Osteocyte (in vitro differentiated cells): Measurements from ENCODE around the gene CFAP97D2. TPM values are rescaled to one million over a fixed set of nuclear protein-coding genes. Genes with fewer than 3 reads are reported as not detected.
"Not testable (repeated sequence)": the region's sequence is repeated elsewhere in the genome, so short reads cannot be mapped to it uniquely, and the experiment has no call there.

Source experiments
- DNase-seq: peaks from one replicate; pipeline ENCODE4 v3.0.0; 2021; ENCODE audit warnings: mixed read lengths; ENCODE audit not compliant: unreplicated experiment; ENCODE audit errors: extremely low spot score
- H3K27ac Mint-ChIP-seq: one replicate; pipeline ENCODE4 v1.8.0; 2021; ENCODE audit warnings: mild to moderate bottlenecking, mixed read lengths; ENCODE audit not compliant: unreplicated experiment
- H3K27me3 Mint-ChIP-seq: one replicate; pipeline ENCODE4 v1.8.0; 2021; ENCODE audit warnings: mixed read lengths; ENCODE audit not compliant: unreplicated experiment
- H3K36me3 Mint-ChIP-seq: one replicate; pipeline ENCODE4 v1.8.0; 2021; ENCODE audit warnings: mixed read lengths; ENCODE audit not compliant: unreplicated experiment
- H3K4me1 Mint-ChIP-seq: one replicate; pipeline ENCODE4 v1.8.0; 2021; ENCODE audit warnings: mixed read lengths; ENCODE audit not compliant: unreplicated experiment
- H3K4me3 Mint-ChIP-seq: one replicate; pipeline ENCODE4 v1.8.0; 2021; ENCODE audit warnings: mild to moderate bottlenecking, moderate library complexity, mixed read lengths; ENCODE audit not compliant: unreplicated experiment
- H3K9me3 Mint-ChIP-seq: one replicate; pipeline ENCODE4 v1.8.0; 2021; ENCODE audit warnings: mixed read lengths; ENCODE audit not compliant: unreplicated experiment
- total RNA-seq: library from RNA; stranded (reverse); gene quantifications from 2 replicates; pipeline ENCODE4 v1.2.1, GENCODE V29; 2021
- TF ChIP-seq, protein P1 (sequence below): fragments of 200-600 bp; sonication (generic); IDR thresholded peaks from 2 replicates; pipeline ENCODE4 v1.5.0; 2021; ENCODE audit warnings: antibody characterized with exemption, mild to moderate bottlenecking, moderate library complexity

The CFAP97D2 gene
- total RNA-seq, 1 donor from 2014 or later = not detected

DNA sequence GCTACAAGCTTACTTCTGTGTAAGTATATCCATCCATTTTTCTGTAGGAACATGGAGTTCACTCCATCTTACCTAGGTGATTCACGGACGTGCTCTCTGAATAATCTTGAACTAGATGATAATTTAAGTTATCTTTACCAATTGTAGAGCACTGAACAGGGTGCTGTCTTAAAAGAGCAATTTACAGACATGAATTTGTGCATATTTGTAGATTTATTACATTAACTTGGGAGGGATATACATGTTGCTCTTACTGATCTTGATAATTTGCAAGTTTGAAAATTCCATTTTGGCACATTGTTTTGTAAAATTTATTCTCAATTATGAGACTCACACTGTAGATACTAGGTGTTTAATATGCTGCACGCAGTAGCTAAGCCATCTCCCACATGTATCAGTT lies 64.9 kb downstream of the CFAP97D2 start:
- Mint-ChIP-seq H3K27me3 (no peaks in the 10 kb centered on the region), H3K9me3 (no peaks in the 10 kb centered on the region), H3K4me1 (no peaks in the 10 kb centered on the region), H3K36me3 (peaks cover 63% of the 10 kb centered on the region), H3K4me3 (no peak overlapping the region), H3K27ac (no peak overlapping the region)
- TF ChIP-seq, protein P1, sequence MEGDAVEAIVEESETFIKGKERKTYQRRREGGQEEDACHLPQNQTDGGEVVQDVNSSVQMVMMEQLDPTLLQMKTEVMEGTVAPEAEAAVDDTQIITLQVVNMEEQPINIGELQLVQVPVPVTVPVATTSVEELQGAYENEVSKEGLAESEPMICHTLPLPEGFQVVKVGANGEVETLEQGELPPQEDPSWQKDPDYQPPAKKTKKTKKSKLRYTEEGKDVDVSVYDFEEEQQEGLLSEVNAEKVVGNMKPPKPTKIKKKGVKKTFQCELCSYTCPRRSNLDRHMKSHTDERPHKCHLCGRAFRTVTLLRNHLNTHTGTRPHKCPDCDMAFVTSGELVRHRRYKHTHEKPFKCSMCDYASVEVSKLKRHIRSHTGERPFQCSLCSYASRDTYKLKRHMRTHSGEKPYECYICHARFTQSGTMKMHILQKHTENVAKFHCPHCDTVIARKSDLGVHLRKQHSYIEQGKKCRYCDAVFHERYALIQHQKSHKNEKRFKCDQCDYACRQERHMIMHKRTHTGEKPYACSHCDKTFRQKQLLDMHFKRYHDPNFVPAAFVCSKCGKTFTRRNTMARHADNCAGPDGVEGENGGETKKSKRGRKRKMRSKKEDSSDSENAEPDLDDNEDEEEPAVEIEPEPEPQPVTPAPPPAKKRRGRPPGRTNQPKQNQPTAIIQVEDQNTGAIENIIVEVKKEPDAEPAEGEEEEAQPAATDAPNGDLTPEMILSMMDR = no peak
- DNase-seq = no peak

DNA sequence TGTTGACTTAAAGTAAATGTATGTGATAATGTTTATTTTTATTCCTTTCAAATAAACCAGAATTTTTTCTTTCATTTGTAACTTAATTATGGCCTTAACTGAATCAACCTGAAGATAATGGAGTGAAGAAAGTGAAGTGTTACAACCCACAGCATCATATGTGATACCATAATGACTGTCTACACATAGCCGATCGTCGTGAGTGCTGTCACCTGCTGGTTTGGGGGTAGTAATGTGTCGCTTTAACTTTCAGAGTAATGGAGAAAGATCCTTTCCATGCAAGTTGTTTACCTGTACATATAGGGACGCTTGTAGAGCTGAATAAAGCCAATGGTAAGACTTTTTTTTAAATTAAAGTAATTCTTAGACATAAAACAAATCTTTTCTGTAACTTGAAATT lies 65.6 kb downstream of the CFAP97D2 start:
- no peaks in the 10 kb centered on the region for H3K4me1 Mint-ChIP-seq
- H3K36me3 Mint-ChIP-seq = peaks cover 61% of the 10 kb centered on the region
- TF ChIP-seq, protein P1 = no peak
- H3K27ac Mint-ChIP-seq = no peak overlapping the region
- no peak for DNase-seq
- H3K9me3 Mint-ChIP-seq = no peaks in the 10 kb centered on the region
- no peaks in the 10 kb centered on the region for H3K27me3 Mint-ChIP-seq
- H3K4me3 Mint-ChIP-seq = no peak overlapping the region

DNA sequence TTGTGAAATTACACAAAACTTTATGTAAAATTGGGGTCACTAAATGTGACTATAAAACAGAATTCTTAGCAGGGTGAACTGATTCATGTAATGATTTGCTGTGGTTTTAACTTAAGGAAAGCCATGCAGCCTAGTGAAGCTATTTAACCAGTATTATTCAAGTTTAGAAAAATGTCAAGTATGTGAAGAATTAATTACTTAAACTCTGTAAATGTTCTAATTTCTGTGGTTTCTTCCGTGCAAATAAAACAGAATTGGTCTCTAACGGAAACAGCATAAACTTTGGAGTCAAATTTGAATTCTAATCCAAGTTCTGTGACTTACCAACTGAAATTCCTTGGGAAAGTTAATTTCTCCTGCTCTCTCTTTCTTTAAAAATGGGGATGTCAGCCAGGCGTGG lies 69.0 kb downstream of the CFAP97D2 start:
- Mint-ChIP-seq H3K27ac (no peak overlapping the region), H3K9me3 (no peaks in the 10 kb centered on the region), H3K36me3 (peaks cover 57% of the 10 kb centered on the region), H3K4me3 (no peak overlapping the region), H3K4me1 (no peaks in the 10 kb centered on the region), H3K27me3 (no peaks in the 10 kb centered on the region)
- DNase-seq = no peak
- TF ChIP-seq, protein P1 = no peak

DNA sequence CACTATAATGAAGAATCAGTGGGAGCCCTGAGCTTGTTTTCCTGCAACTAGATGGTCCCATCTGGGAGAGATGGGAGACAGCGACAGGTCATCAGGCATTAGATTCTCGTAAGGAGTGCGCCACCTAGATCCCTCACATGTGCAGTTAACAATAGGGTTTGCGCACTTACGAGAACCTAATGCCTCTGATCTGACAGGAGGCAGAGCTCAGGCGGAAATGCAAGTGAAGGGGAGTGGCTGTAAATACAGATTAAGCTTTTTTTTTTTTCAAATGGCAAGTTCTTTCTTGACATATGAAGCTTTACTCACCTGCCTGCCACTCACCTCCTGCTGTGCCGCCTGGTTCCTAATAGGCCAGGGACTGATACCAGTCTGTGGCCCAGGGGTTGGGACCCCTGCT lies 70.0 kb downstream of the CFAP97D2 start:
- H3K27ac Mint-ChIP-seq = no peak overlapping the region
- TF ChIP-seq, protein P1 = no peak
- DNase-seq = no peak
- no peaks in the 10 kb centered on the region for H3K27me3 Mint-ChIP-seq
- H3K9me3 Mint-ChIP-seq = no peaks in the 10 kb centered on the region
- no peaks in the 10 kb centered on the region for H3K4me1 Mint-ChIP-seq
- H3K36me3 Mint-ChIP-seq = peaks cover 50% of the 10 kb centered on the region
- no peak overlapping the region for H3K4me3 Mint-ChIP-seq

DNA sequence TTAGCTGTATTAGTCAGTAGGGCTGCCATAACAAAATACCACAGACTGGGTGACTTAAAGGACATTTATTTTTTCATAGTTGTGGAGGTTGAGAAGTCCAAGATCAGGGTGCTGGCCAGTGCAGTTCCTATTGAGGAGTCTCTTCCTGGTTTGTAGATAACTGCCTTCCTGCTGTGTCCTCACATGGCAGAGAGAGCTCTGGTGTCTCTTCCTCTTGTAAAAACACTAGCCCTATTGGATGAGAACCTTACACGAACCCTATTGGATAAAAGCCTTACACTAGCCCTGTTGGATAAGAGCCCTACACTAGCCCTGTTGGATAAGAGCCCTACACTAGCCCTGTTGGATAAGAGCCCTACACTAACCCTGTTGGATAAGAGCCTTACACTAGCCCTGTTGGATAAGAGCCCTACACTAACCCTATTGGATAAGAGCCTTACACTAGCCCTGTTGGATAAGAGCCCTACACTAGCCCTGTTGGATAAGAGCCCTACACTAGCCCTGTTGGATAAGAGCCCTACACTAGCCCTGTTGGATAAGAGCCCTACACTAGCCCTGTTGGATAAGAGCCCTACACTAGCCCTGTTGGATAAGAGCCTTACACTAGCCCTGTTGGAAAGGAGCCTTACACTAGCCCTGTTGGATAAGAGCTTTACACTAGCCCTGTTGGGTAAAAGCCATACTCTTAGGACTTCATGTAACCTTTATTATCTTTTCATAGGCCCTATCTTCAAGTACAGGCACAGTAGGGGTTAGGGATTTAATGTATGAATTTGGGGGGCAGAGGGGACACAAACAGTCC lies 72.8 kb downstream of the CFAP97D2 start:
- not testable (repeated sequence) for H3K4me3 Mint-ChIP-seq, H3K27ac Mint-ChIP-seq, H3K9me3 Mint-ChIP-seq, H3K27me3 Mint-ChIP-seq, H3K4me1 Mint-ChIP-seq, DNase-seq
- peaks cover 45% of the 10 kb centered on the region for H3K36me3 Mint-ChIP-seq
